Endothelial cell of umbilical vein (primary cell): ENCODE measurements around the gene SUGP2. TPM values are rescaled to one million over a fixed set of nuclear protein-coding genes. Genes with fewer than 3 reads are reported as not detected.

Experiments
- BruUV-seq: library from RNA; stranded (reverse); fragments of 400-500 nt; replicated peaks from 2 replicates; lab custom pipeline; 2021; lab: Mats Ljungman, UMichigan
- CTCF ChIA-PET: fragments of 300-600, 350-600 bp; sonication (Branson Sonifier 250); formaldehyde crosslinking; loops from one replicate; lab custom pipeline; 2021; ENCODE audit warnings: antibody characterized with exemption, inconsistent platforms; lab: Charles Lee
- POLR2A ChIA-PET: fragments of 300-600, 350-600 bp; sonication (Branson Sonifier 250); formaldehyde crosslinking; loops from one replicate; lab custom pipeline; 2021; ENCODE audit warnings: antibody characterized with exemption, inconsistent platforms; lab: Charles Lee
- DNase-seq: peaks from one replicate; pipeline ENCODE4 v3.0.0-alpha.2; 2011; ENCODE audit warnings: low read depth, low spot score
- FAIRE-seq: peaks from 2 replicates; lab custom pipeline; 2011; peaks lifted over from hg19 to GRCh38; lab: Jason Lieb, UNC
- H2AFZ ChIP-seq: 2 replicates; pipeline ENCODE4 v1.6.0; 2012; ENCODE audit warnings: low read depth, low read length, control low read depth, inconsistent platforms
- H3K27ac ChIP-seq: 2 replicates; pipeline ENCODE4 v1.5.1; 2011; ENCODE audit warnings: low read depth, mild to moderate bottlenecking, control low read depth, low read length, moderate library complexity; ENCODE audit not compliant: insufficient read depth
- H3K27me3 ChIP-seq, 2 experiments: 2 replicates each; pipeline versions ENCODE4 v1.6.0 to v1.6.1; 2011; ENCODE audit warnings: low read length in 2 of 2, mixed read lengths in 1 of 2; ENCODE audit not compliant: control insufficient read depth in 2 of 2, insufficient read depth in 2 of 2
- H3K36me3 ChIP-seq, 2 experiments: 2 replicates in 1 of 2; 3 replicates in 1 of 2; pipeline ENCODE4 v1.5.1; 2011; ENCODE audit warnings: low read length in 2 of 2, mild to moderate bottlenecking in 1 of 2, moderate library complexity in 1 of 2; ENCODE audit not compliant: control insufficient read depth in 2 of 2, insufficient read depth in 2 of 2; ENCODE audit errors: extremely low read depth in 1 of 2
- H3K4me1 ChIP-seq: 3 replicates; pipeline ENCODE4 v1.5.1; 2011; ENCODE audit warnings: mild to moderate bottlenecking, low read length; ENCODE audit not compliant: control insufficient read depth, insufficient read depth; ENCODE audit errors: extremely low read depth
- H3K4me2 ChIP-seq: 2 replicates; pipeline ENCODE4 v1.6.1; 2011; ENCODE audit warnings: low read length, control low read depth, mixed read lengths; ENCODE audit not compliant: insufficient read depth
- H3K4me3 ChIP-seq, 3 experiments: fragments of 200-600 bp in 1 of 3; sonication (generic), shearing (Covaris generic) in 1 of 3; replicated peaks in 1 of 3; 2 replicates each; pipeline ENCODE4 v1.5.1; 2011 to 2016; ENCODE audit warnings: control low read depth in 3 of 3, low read length in 3 of 3, mild to moderate bottlenecking in 2 of 3, inconsistent platforms in 1 of 3, low read depth in 1 of 3, moderate library complexity in 1 of 3; ENCODE audit not compliant: insufficient read depth in 1 of 3
- H3K79me2 ChIP-seq: 2 replicates; pipeline ENCODE4 v1.6.0; 2012; ENCODE audit warnings: low read length, inconsistent platforms; ENCODE audit not compliant: control insufficient read depth, insufficient read depth
- H3K9ac ChIP-seq: replicated peaks from 2 replicates; pipeline ENCODE3; 2011; ENCODE audit warnings: low read length, control low read depth; ENCODE audit not compliant: insufficient read depth; ENCODE audit errors: extremely low read depth
- H3K9me1 ChIP-seq: replicated peaks from 3 replicates; pipeline ENCODE4 v1.6.0; 2011; ENCODE audit warnings: mild to moderate bottlenecking, low read length; ENCODE audit not compliant: control insufficient read depth, insufficient read depth; ENCODE audit errors: extremely low read depth
- H3K9me3 ChIP-seq: replicated peaks from 2 replicates; pipeline ENCODE4 v1.5.1; 2012; ENCODE audit warnings: low read length, inconsistent platforms; ENCODE audit not compliant: control insufficient read depth, insufficient read depth
- H4K20me1 ChIP-seq: replicated peaks from 2 replicates; pipeline ENCODE3; 2011; ENCODE audit warnings: mild to moderate bottlenecking, low read length; ENCODE audit not compliant: control insufficient read depth, insufficient read depth; ENCODE audit errors: extremely low read depth
- EZH2 ChIP-seq: IDR thresholded peaks from 2 replicates; pipeline ENCODE4 v1.6.1; 2012; ENCODE audit warnings: borderline replicate concordance, low read depth, mild to moderate bottlenecking, moderate library complexity, low read length, inconsistent platforms; ENCODE audit not compliant: severe bottlenecking
- FOS ChIP-seq: IDR thresholded peaks from 2 replicates; pipeline ENCODE4 v1.6.1; 2011; ENCODE audit warnings: mild to moderate bottlenecking, low read length, moderate library complexity, borderline replicate concordance; ENCODE audit not compliant: insufficient read depth
- GATA2 ChIP-seq: IDR thresholded peaks from 2 replicates; pipeline ENCODE4 v1.7.0; 2011; ENCODE audit warnings: low read depth, mild to moderate bottlenecking, moderate library complexity, mixed read lengths, low read length; ENCODE audit not compliant: insufficient read length, insufficient read depth
- JUN ChIP-seq: IDR thresholded peaks from 2 replicates; pipeline ENCODE4 v1.6.1; 2011; ENCODE audit warnings: borderline replicate concordance, low read depth; ENCODE audit not compliant: insufficient read length, insufficient read depth
- MYC ChIP-seq: IDR thresholded peaks from one replicate; pipeline ENCODE4 v1.6.1; 2011; ENCODE audit warnings: mild to moderate bottlenecking, low read depth, low read length
- POLR2A ChIP-seq: IDR thresholded peaks from 2 replicates; pipeline ENCODE4 v1.6.1; 2012; ENCODE audit warnings: low read depth, mild to moderate bottlenecking, control low read depth, low read length
- POLR2AphosphoS5 ChIP-seq: IDR thresholded peaks from 2 replicates; pipeline ENCODE4 v1.6.1; 2012; ENCODE audit warnings: low read depth, mild to moderate bottlenecking, control low read depth, low read length, moderate library complexity; ENCODE audit not compliant: insufficient read depth
- dilution Hi-C: fragments of 300-500 bp; cut with MboI; formaldehyde crosslinking; loops from one replicate; pipeline ENCODE4 v1.15.0; 2019; ENCODE audit warnings: low sequenced_read_pairs; ENCODE audit not compliant: extremely low pct_ligation_motif_present
- intact Hi-C: fragments of 100-400 bp; cut with micrococcal nuclease; formaldehyde crosslinking; loops from one replicate; pipeline ENCODE4 v1.10.0; 2022
- polyA plus RNA-seq, 4 experiments: library from polyadenylated mRNA; depleted of rRNA in 3 of 4; stranded (reverse) in 3 of 4; unstranded in 1 of 4; fragments of >200 nt; gene quantifications; 2 replicates each; pipeline versions ENCODE4 v1.2.1 to v1.2.3, GENCODE V29; 2011 to 2012; ENCODE audit warnings: missing spikeins in 1 of 4
- total RNA-seq: library from RNA; stranded (reverse); gene quantifications from 2 replicates; pipeline ENCODE4 v1.2.3, GENCODE V29; 2021
- TF ChIP-seq, protein P1 (sequence below), 2 donors: IDR thresholded peaks; 1 replicate in 1 of 2; 2 replicates in 1 of 2; pipeline ENCODE4 v1.5.1; 2011; ENCODE audit warnings: low read length in 2 of 2, mild to moderate bottlenecking in 2 of 2, moderate library complexity in 2 of 2, control low read depth in 1 of 2, inconsistent platforms in 1 of 2, low read depth in 1 of 2; ENCODE audit not compliant: insufficient read depth in 1 of 2; ENCODE audit errors: extremely low read depth in 1 of 2
- TF ChIP-seq, protein P2 (sequence below): IDR thresholded peaks from 2 replicates; pipeline ENCODE4 v1.6.1; 2011; ENCODE audit not compliant: insufficient read depth, insufficient read length

The SUGP2 gene
- total and polyA plus RNA-seq, 2 donors (not counting 3 experiments of a cell fraction or from before 2014, with no cell fraction given): 44.6 to 79.7 TPM

DNA sequence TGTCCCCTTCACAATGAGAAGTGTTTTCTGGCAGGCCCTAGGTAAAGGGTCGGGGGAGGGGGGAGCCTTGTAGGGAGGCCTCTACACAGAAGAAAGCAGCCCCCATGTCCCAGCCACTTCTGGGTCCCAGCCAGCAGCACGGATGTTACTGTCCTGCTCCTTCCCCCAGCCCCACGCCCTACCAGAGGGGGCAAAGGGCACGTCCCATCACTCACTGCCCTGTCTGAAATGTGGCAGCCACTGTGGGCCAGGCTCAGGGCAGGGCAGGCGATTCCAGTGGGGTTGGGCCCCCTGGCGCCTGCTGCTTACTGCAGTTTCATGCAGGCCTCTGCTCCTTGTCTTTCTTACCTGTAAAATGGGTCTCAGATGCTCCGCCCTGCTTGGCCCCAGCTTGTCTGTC is 24.4 kb upstream of the SUGP2 start:
- H3K9ac ChIP-seq: no peak overlapping the region
- no peak for TF ChIP-seq JUN
- ChIA-PET POLR2A (no interaction called here), CTCF (no interaction called here)
- H3K4me1 ChIP-seq: peaks cover 6% of the 10 kb centered on the region
- no peak for DNase-seq
- H3K9me3 ChIP-seq: no peaks in the 10 kb centered on the region
- H4K20me1 ChIP-seq: no peaks in the 10 kb centered on the region
- H3K4me2 ChIP-seq: no peak overlapping the region
- no peaks in the 10 kb centered on the region for H3K79me2 ChIP-seq
- BruUV-seq: TSS peak; percentile 27
- H2AFZ ChIP-seq: no peak overlapping the region
- intact Hi-C loops (no loop called here), dilution Hi-C loops (no loop called here)
- no peak overlapping the region for H3K27ac ChIP-seq
- no peak for FAIRE-seq
- H3K36me3 ChIP-seq: peaks cover 9 to 31% of the 10 kb centered on the region in 2 experiments
- H3K4me3 ChIP-seq: no peak overlapping the region
- H3K9me1 ChIP-seq: no peaks in the 10 kb centered on the region
- H3K27me3 ChIP-seq: no peaks in the 10 kb centered on the region

DNA sequence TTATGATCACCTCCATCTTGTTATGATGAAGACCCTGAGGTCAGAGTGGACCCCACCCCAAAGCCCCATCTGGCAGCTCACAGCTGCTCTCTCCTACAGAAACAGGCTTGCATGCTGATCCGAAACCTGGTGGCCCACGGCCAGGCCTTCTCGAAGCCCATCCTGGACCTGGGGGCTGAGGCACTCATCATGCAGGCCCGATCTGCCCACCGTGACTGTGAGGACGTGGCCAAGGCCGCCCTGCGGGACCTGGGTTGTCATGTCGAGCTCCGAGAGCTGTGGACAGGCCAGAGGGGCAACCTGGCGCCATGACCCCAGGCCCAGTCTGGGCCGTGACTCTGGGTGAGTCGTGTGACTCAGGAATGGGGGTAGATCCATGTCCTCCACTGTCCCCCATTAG is 24.0 kb upstream of the SUGP2 start:
- H3K4me1 ChIP-seq: peaks cover 6% of the 10 kb centered on the region
- H3K9me3 ChIP-seq: no peaks in the 10 kb centered on the region
- no peak overlapping the region for H3K4me2 ChIP-seq
- no peak overlapping the region for H3K4me3 ChIP-seq
- ChIA-PET POLR2A (no interaction called here), CTCF (no interaction called here)
- no peak overlapping the region for H3K27ac ChIP-seq
- H3K9ac ChIP-seq: no peak overlapping the region
- DNase-seq: no peak
- no peak for FAIRE-seq
- no TSS peak for BruUV-seq
- H3K36me3 ChIP-seq: peaks cover 9 to 33% of the 10 kb centered on the region in 2 experiments
- no peaks in the 10 kb centered on the region for H3K9me1 ChIP-seq
- dilution Hi-C loops (no loop called here), intact Hi-C loops (no loop called here)
- H2AFZ ChIP-seq: no peak overlapping the region
- H4K20me1 ChIP-seq: no peaks in the 10 kb centered on the region
- H3K79me2 ChIP-seq: no peaks in the 10 kb centered on the region
- TF ChIP-seq EZH2 (no peak), POLR2A (no peak), GATA2 (no peak), MYC (no peak), POLR2AphosphoS5 (no peak), FOS (no peak), JUN (no peak)
- TF ChIP-seq, protein P1, sequence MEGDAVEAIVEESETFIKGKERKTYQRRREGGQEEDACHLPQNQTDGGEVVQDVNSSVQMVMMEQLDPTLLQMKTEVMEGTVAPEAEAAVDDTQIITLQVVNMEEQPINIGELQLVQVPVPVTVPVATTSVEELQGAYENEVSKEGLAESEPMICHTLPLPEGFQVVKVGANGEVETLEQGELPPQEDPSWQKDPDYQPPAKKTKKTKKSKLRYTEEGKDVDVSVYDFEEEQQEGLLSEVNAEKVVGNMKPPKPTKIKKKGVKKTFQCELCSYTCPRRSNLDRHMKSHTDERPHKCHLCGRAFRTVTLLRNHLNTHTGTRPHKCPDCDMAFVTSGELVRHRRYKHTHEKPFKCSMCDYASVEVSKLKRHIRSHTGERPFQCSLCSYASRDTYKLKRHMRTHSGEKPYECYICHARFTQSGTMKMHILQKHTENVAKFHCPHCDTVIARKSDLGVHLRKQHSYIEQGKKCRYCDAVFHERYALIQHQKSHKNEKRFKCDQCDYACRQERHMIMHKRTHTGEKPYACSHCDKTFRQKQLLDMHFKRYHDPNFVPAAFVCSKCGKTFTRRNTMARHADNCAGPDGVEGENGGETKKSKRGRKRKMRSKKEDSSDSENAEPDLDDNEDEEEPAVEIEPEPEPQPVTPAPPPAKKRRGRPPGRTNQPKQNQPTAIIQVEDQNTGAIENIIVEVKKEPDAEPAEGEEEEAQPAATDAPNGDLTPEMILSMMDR (IDR thresholded peaks at IDR 0.05; ENCODE audit: extremely low read depth in 1 of 2, insufficient read depth in 1 of 2, low read depth in 1 of 2, low read length in 2 of 2): no peak
- TF ChIP-seq, protein P2, sequence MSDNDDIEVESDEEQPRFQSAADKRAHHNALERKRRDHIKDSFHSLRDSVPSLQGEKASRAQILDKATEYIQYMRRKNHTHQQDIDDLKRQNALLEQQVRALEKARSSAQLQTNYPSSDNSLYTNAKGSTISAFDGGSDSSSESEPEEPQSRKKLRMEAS: no peak
- H3K27me3 ChIP-seq: no peaks in the 10 kb centered on the region
